Measurements from ENCODE around the gene IL17RE. TPM values are rescaled to one million over a fixed set of nuclear protein-coding genes. Genes with fewer than 3 reads are reported as not detected.

IL17RE gene
- polyA plus RNA-seq, 1 donor (not counting 4 experiments of a cell fraction or from before 2014, with no cell fraction given): 16.0 TPM

DNA sequence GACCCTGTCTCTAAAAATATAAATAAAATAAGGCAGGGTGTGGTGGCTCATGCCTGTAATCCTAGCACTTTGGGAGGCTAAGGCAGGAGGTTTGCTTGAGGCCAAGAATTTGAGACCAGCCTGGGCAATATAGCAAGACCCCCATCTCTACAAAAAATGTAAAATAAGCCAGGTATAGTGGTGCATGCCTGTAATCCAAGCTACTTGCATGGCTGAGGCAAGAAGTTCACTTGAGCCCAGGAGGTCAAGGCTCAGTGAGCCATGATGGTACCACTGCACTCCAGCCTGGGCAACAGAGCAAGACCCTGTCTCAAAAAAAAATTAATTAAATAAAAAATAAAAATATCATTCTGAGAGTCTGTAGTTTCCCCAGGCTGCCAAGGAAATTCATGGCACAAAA, 16.3 kb upstream of the IL17RE start:
- dilution Hi-C loops (cut with MboI; ENCODE audit: extremely low pct_ligation_motif_present, low sequenced_read_pairs): no loop called here
- no peak overlapping the region for H3K9ac ChIP-seq (ENCODE audit: control insufficient read depth, extremely low read depth, insufficient read depth, low read length)
- FAIRE-seq (no peak), DNase-seq (ENCODE audit: low read depth, low spot score) (no peak)
- H3K4me3 ChIP-seq (ENCODE audit: control insufficient read depth in 2 of 3, extremely low read depth in 1 of 3, insufficient read depth in 2 of 3, low read depth in 1 of 3, low read length in 3 of 3): no peak overlapping the region
- H4K20me1 ChIP-seq (ENCODE audit: control insufficient read depth, extremely low read depth, insufficient read depth, low read length): no peaks in the 10 kb centered on the region
- H3K79me2 ChIP-seq (ENCODE audit: control insufficient read depth, insufficient read depth, low read length): peaks cover 9% of the 10 kb centered on the region
- H3K36me3 ChIP-seq (ENCODE audit: control insufficient read depth in 2 of 2, extremely low read depth in 1 of 2, insufficient read depth in 2 of 2, low read length in 2 of 2): no peaks in the 10 kb centered on the region
- H3K9me3 ChIP-seq (ENCODE audit: control insufficient read depth, low read depth, low read length): no peaks in the 10 kb centered on the region
- H3K9me1 ChIP-seq (ENCODE audit: control insufficient read depth, extremely low read depth, insufficient read depth, low read length): no peaks in the 10 kb centered on the region
- H3K4me2 ChIP-seq (ENCODE audit: control insufficient read depth, extremely low read depth, insufficient read depth, low read depth, low read length): no peak overlapping the region
- H3K4me1 ChIP-seq (ENCODE audit: control insufficient read depth, extremely low read depth, insufficient read depth, low read length): peaks cover 21% of the 10 kb centered on the region
- no peak overlapping the region for H2AFZ ChIP-seq (ENCODE audit: control insufficient read depth, low read length)
- H3K27me3 ChIP-seq (ENCODE audit: control insufficient read depth, extremely low read depth, insufficient read depth, low read length): no peaks in the 10 kb centered on the region
- no peak overlapping the region for H3K27ac ChIP-seq (ENCODE audit: control insufficient read depth, insufficient read depth, low read length)
- no peak for TF ChIP-seq EZH2 (IDR thresholded peaks at IDR 0.05; ENCODE audit: low read length)
- TF ChIP-seq, protein P1, sequence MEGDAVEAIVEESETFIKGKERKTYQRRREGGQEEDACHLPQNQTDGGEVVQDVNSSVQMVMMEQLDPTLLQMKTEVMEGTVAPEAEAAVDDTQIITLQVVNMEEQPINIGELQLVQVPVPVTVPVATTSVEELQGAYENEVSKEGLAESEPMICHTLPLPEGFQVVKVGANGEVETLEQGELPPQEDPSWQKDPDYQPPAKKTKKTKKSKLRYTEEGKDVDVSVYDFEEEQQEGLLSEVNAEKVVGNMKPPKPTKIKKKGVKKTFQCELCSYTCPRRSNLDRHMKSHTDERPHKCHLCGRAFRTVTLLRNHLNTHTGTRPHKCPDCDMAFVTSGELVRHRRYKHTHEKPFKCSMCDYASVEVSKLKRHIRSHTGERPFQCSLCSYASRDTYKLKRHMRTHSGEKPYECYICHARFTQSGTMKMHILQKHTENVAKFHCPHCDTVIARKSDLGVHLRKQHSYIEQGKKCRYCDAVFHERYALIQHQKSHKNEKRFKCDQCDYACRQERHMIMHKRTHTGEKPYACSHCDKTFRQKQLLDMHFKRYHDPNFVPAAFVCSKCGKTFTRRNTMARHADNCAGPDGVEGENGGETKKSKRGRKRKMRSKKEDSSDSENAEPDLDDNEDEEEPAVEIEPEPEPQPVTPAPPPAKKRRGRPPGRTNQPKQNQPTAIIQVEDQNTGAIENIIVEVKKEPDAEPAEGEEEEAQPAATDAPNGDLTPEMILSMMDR (optimal IDR thresholded peaks at IDR 0.05 in 1 of 3, IDR thresholded peaks at IDR 0.05 in 1 of 3, conservative IDR thresholded peaks at IDR 0.05 in 1 of 3; ENCODE audit: extremely low read depth in 1 of 3, insufficient read depth in 2 of 3, low read length in 3 of 3): no peak

DNA sequence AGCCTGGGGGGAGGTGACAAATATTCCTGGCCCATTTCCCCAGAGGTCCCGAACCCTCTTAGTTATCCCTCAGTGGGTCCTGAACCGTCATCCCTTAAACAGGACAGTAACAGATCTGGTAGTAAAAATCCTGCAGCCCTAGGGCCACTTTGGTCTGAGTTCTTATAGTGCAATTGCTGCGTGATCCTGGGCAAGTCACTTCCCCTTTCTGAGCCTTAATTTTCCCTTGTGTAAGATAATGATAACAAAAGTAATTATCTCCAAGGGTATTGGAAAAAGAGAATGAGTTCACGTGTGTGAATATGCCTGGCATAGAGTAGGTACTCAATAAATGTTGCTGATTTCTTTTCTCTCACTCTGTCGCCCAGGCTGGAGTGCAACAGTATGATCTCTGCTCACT, 15.2 kb upstream of the IL17RE start:
- peaks cover 3 to 5% of the 10 kb centered on the region in 2 experiments for H3K36me3 ChIP-seq (ENCODE audit: control insufficient read depth in 2 of 2, extremely low read depth in 1 of 2, insufficient read depth in 2 of 2, low read length in 2 of 2)
- no peak overlapping the region for H3K4me2 ChIP-seq (ENCODE audit: control insufficient read depth, extremely low read depth, insufficient read depth, low read depth, low read length)
- no peak overlapping the region for H2AFZ ChIP-seq (ENCODE audit: control insufficient read depth, low read length)
- TF ChIP-seq, protein P1 (optimal IDR thresholded peaks at IDR 0.05 in 1 of 3, IDR thresholded peaks at IDR 0.05 in 1 of 3, conservative IDR thresholded peaks at IDR 0.05 in 1 of 3; ENCODE audit: extremely low read depth in 1 of 3, insufficient read depth in 2 of 3, low read length in 3 of 3): no peak
- no peak for TF ChIP-seq EZH2 (IDR thresholded peaks at IDR 0.05; ENCODE audit: low read length)
- DNase-seq (ENCODE audit: low read depth, low spot score) (no peak), FAIRE-seq (no peak)
- peaks cover 19% of the 10 kb centered on the region for H3K79me2 ChIP-seq (ENCODE audit: control insufficient read depth, insufficient read depth, low read length)
- no peak overlapping the region for H3K9ac ChIP-seq (ENCODE audit: control insufficient read depth, extremely low read depth, insufficient read depth, low read length)
- no peaks in the 10 kb centered on the region for H3K9me1 ChIP-seq (ENCODE audit: control insufficient read depth, extremely low read depth, insufficient read depth, low read length)
- dilution Hi-C loops (cut with MboI; ENCODE audit: extremely low pct_ligation_motif_present, low sequenced_read_pairs): no loop called here
- H3K4me3 ChIP-seq (ENCODE audit: control insufficient read depth in 2 of 3, extremely low read depth in 1 of 3, insufficient read depth in 2 of 3, low read depth in 1 of 3, low read length in 3 of 3): no peak overlapping the region
- no peaks in the 10 kb centered on the region for H3K27me3 ChIP-seq (ENCODE audit: control insufficient read depth, extremely low read depth, insufficient read depth, low read length)
- no peaks in the 10 kb centered on the region for H4K20me1 ChIP-seq (ENCODE audit: control insufficient read depth, extremely low read depth, insufficient read depth, low read length)
- peaks cover 24% of the 10 kb centered on the region for H3K4me1 ChIP-seq (ENCODE audit: control insufficient read depth, extremely low read depth, insufficient read depth, low read length)
- H3K27ac ChIP-seq (ENCODE audit: control insufficient read depth, insufficient read depth, low read length): no peak overlapping the region
- H3K9me3 ChIP-seq (ENCODE audit: control insufficient read depth, low read depth, low read length): no peaks in the 10 kb centered on the region

All from keratinocyte (primary cell).